H1 (cell line): ENCODE results near the gene PDZD8. TPM values are rescaled to one million over a fixed set of nuclear protein-coding genes. Genes with fewer than 3 reads are reported as not detected.

Experiments used
- CTCF ChIA-PET: fragments of 300-600 bp; sonication (Branson Sonifier 250); formaldehyde crosslinking; loops from one replicate; lab custom pipeline; 2021; ENCODE audit not compliant: partially characterized antibody; lab: Charles Lee
- POLR2A ChIA-PET: fragments of 300-600 bp; sonication (Branson Sonifier 250); formaldehyde crosslinking; loops from one replicate; lab custom pipeline; 2021; ENCODE audit warnings: inconsistent platforms; ENCODE audit not compliant: partially characterized antibody; lab: Charles Lee
- DNase-seq, 2 experiments: peaks; one replicate each; pipeline versions ENCODE4 v3.0.0 to v3.0.0-alpha.2; 2010 to 2022; ENCODE audit warnings: low spot score in 2 of 2, low read depth in 1 of 2, mixed read lengths in 1 of 2
- FAIRE-seq: peaks from 2 replicates; lab custom pipeline; 2011; peaks lifted over from hg19 to GRCh38; lab: Jason Lieb, UNC
- H2AFZ ChIP-seq: 2 replicates; pipeline ENCODE4 v1.8.1; 2012; ENCODE audit warnings: low read length, inconsistent platforms
- H2AK5ac ChIP-seq: 2 replicates; pipeline ENCODE4 v1.6.1; 2013; ENCODE audit warnings: low read depth, low read length
- H2BK120ac ChIP-seq: replicated peaks from 2 replicates; pipeline ENCODE3; 2013; ENCODE audit warnings: low read depth, low read length, inconsistent platforms
- H2BK12ac ChIP-seq: 2 replicates; pipeline ENCODE4 v1.6.1; 2013; ENCODE audit warnings: low read depth, low read length
- H2BK15ac ChIP-seq: 2 replicates; pipeline ENCODE4 v1.6.1; 2013; ENCODE audit warnings: low read length
- H2BK20ac ChIP-seq: 2 replicates; pipeline ENCODE4 v1.6.1; 2013; ENCODE audit warnings: low read length
- H2BK5ac ChIP-seq: 2 replicates; pipeline ENCODE4 v1.6.1; 2013; ENCODE audit warnings: low read depth, low read length
- H3K14ac ChIP-seq: 2 replicates; pipeline ENCODE4 v1.6.1; 2013; ENCODE audit warnings: inconsistent platforms; ENCODE audit not compliant: insufficient read length
- H3K18ac ChIP-seq: 2 replicates; pipeline ENCODE4 v1.6.1; 2013; ENCODE audit warnings: low read length; ENCODE audit errors: extremely low read depth
- H3K23ac ChIP-seq: 2 replicates; pipeline ENCODE4 v1.6.1; 2013; ENCODE audit warnings: inconsistent platforms; ENCODE audit not compliant: insufficient read length
- H3K23me2 ChIP-seq: 2 replicates; pipeline ENCODE4 v1.6.1; 2013; ENCODE audit warnings: low read depth, low read length
- H3K27ac ChIP-seq: 2 replicates; pipeline ENCODE4 v1.6.1; 2011; ENCODE audit warnings: low read depth, low read length, inconsistent platforms
- H3K27me3 ChIP-seq, 4 experiments: replicated peaks in 1 of 4; 1 replicate in 1 of 4; 2 replicates in 3 of 4; pipeline versions ENCODE4 v1.6.1 to v1.8.1; 2011 to 2013; ENCODE audit warnings: low read length in 3 of 4, mild to moderate bottlenecking in 3 of 4, inconsistent platforms in 2 of 4, mixed read lengths in 2 of 4, moderate library complexity in 1 of 4; ENCODE audit not compliant: control insufficient read depth in 3 of 4, insufficient read depth in 3 of 4; ENCODE audit errors: extremely low read depth in 1 of 4
- H3K36me3 ChIP-seq, 4 experiments: 2 replicates each; pipeline versions ENCODE4 v1.6.1 to v1.8.1; 2011 to 2013; ENCODE audit warnings: mild to moderate bottlenecking in 4 of 4, low read length in 3 of 4, moderate library complexity in 2 of 4, control low read depth in 1 of 4, inconsistent platforms in 1 of 4; ENCODE audit not compliant: insufficient read depth in 4 of 4, control insufficient read depth in 2 of 4
- H3K4ac ChIP-seq: replicated peaks from 2 replicates; pipeline ENCODE3; 2013; ENCODE audit warnings: low read length, low read depth, mixed read lengths, inconsistent platforms; ENCODE audit not compliant: insufficient read length
- H3K4me1 ChIP-seq, 4 experiments: replicated peaks in 1 of 4; 1 replicate in 1 of 4; 2 replicates in 3 of 4; pipeline versions ENCODE4 v1.6.1 to v1.8.1; 2011 to 2013; ENCODE audit warnings: low read length in 3 of 4, inconsistent platforms in 2 of 4, mixed read lengths in 1 of 4; ENCODE audit not compliant: insufficient read depth in 4 of 4, control insufficient read depth in 3 of 4
- H3K4me2 ChIP-seq, 2 experiments: 2 replicates each; pipeline versions ENCODE4 v1.6.1 to v1.8.1; 2011 to 2013; ENCODE audit warnings: low read depth in 2 of 2, low read length in 2 of 2, control low read depth in 1 of 2, inconsistent platforms in 1 of 2, mild to moderate bottlenecking in 1 of 2; ENCODE audit not compliant: insufficient read depth in 1 of 2
- H3K4me3 ChIP-seq, 4 experiments: fragments of 200-600, 300-600 bp in 1 of 4; sonication (generic), shearing (Covaris generic), sonication (Bioruptor Twin) in 1 of 4; 2 replicates each; pipeline versions ENCODE4 v1.5.1 to v1.8.1; 2011 to 2016; ENCODE audit warnings: low read length in 4 of 4, low read depth in 3 of 4, control low read depth in 2 of 4, inconsistent platforms in 2 of 4, mild to moderate bottlenecking in 2 of 4, mixed read lengths in 1 of 4, moderate library complexity in 1 of 4; ENCODE audit not compliant: insufficient read depth in 2 of 4; ENCODE audit errors: extremely low read depth in 1 of 4
- H3K56ac ChIP-seq: replicated peaks from 2 replicates; pipeline ENCODE3; 2013; ENCODE audit warnings: low read depth, mild to moderate bottlenecking, mixed read lengths, low read length, inconsistent platforms; ENCODE audit not compliant: insufficient read length
- H3K79me1 ChIP-seq: 2 replicates; pipeline ENCODE4 v1.6.1; 2013; ENCODE audit warnings: low read depth, low read length, control low read depth
- H3K79me2 ChIP-seq, 2 experiments: 2 replicates each; pipeline versions ENCODE4 v1.6.1 to v1.8.1; 2012 to 2013; ENCODE audit warnings: low read length in 2 of 2, mild to moderate bottlenecking in 2 of 2, inconsistent platforms in 1 of 2; ENCODE audit not compliant: insufficient read depth in 2 of 2, control insufficient read depth in 1 of 2
- H3K9ac ChIP-seq, 4 experiments: replicated peaks in 1 of 4; 1 replicate in 1 of 4; 2 replicates in 3 of 4; pipeline versions ENCODE4 v1.6.1 to v1.8.1; 2011 to 2013; ENCODE audit warnings: low read depth in 3 of 4, low read length in 3 of 4, control low read depth in 2 of 4, mild to moderate bottlenecking in 2 of 4, moderate library complexity in 2 of 4, inconsistent platforms in 1 of 4; ENCODE audit errors: extremely low read depth in 1 of 4
- H3K9me3 ChIP-seq, 2 experiments: 2 replicates each; pipeline versions ENCODE4 v1.6.1 to v1.8.1; 2012 to 2013; ENCODE audit warnings: mild to moderate bottlenecking in 2 of 2, moderate library complexity in 2 of 2, control low read depth in 1 of 2, inconsistent platforms in 1 of 2, low read depth in 1 of 2, low read length in 1 of 2, mixed read lengths in 1 of 2; ENCODE audit not compliant: insufficient read depth in 2 of 2
- H4K20me1 ChIP-seq, 2 experiments: replicated peaks in 1 of 2; 2 replicates each; pipeline versions ENCODE3 to v1.8.1; 2011 to 2013; ENCODE audit warnings: inconsistent platforms in 2 of 2, low read length in 2 of 2, mild to moderate bottlenecking in 1 of 2; ENCODE audit not compliant: insufficient read depth in 2 of 2, control insufficient read depth in 1 of 2
- H4K5ac ChIP-seq: 2 replicates; pipeline ENCODE4 v1.6.1; 2013; ENCODE audit warnings: low read length, low read depth, mixed read lengths, inconsistent platforms; ENCODE audit not compliant: insufficient read length
- H4K8ac ChIP-seq: 2 replicates; pipeline ENCODE4 v1.8.0; 2013; ENCODE audit warnings: mild to moderate bottlenecking, moderate library complexity, low read length, inconsistent platforms; ENCODE audit not compliant: insufficient read depth; ENCODE audit errors: extremely low read depth
- H4K91ac ChIP-seq: replicated peaks from 2 replicates; pipeline ENCODE3; 2013; ENCODE audit warnings: low read length, mixed read lengths, inconsistent platforms; ENCODE audit not compliant: insufficient read length
- YY1 ChIP-seq: IDR thresholded peaks from 2 replicates; pipeline ENCODE4 v1.6.1; 2011; ENCODE audit warnings: low read depth, mild to moderate bottlenecking, low read length
- polyA plus RNA-seq, 7 experiments: library from polyadenylated mRNA; depleted of rRNA in 3 of 7; stranded (reverse) in 5 of 7; unstranded in 2 of 7; fragments of >200 nt in 5 of 7; fragments of 200-250 nt in 2 of 7; gene quantifications; 1 replicate in 5 of 7; 2 replicates in 1 of 7; 4 replicates in 1 of 7; pipeline versions ENCODE4 v1.2.1 to v1.2.3, GENCODE V29; 2011 to 2013; ENCODE audit warnings: missing spikeins in 2 of 7, mixed read lengths in 2 of 7
- total RNA-seq: library from RNA; stranded (reverse); fragmentation: NEBNext Ultra II Directional; extraction: Animal tissue kit (Norgen Biotek cat#: 25700); gene quantifications from 2 replicates; pipeline ENCODE4 v1.2.1, GENCODE V29; 2021

PDZD8 gene
- total and polyA plus RNA-seq, 2 of the 8 experiments (the other 6 are each of a cell fraction or from before 2014, with no cell fraction given): 10.9 to 50.1 TPM

- H3K18ac ChIP-seq: peak overlapping the region; percentile 96; the same call in 1 of the 2 replicates
- no peak overlapping the region for H3K4ac ChIP-seq
- no peak overlapping the region for H3K4me2 ChIP-seq
- H3K4me3 ChIP-seq: no peak overlapping the region
- peak overlapping the region; percentile 97 for H2BK5ac ChIP-seq
- H2AFZ ChIP-seq: no peak overlapping the region
- no peaks in the 10 kb centered on the region for H3K36me3 ChIP-seq
- H3K4me1 ChIP-seq: peaks cover 12 to 39% (median 25%) of the 10 kb centered on the region in 4 experiments
- no peak overlapping the region for H3K14ac ChIP-seq
- no peak overlapping the region; the same call in 1 of the 2 replicates for H2BK20ac ChIP-seq
- peak overlapping the region; percentile 99; the same call in 1 of the 2 replicates for H2BK12ac ChIP-seq
- peak overlapping the region; percentile 90 for H4K91ac ChIP-seq
- no peak overlapping the region for H2BK15ac ChIP-seq
- H3K23ac ChIP-seq: no peak overlapping the region
- no peak overlapping the region for H2AK5ac ChIP-seq
- H3K9ac ChIP-seq: peak overlapping the region in 1 of 4 experiments; percentile 20; a peak in 1 of 7 replicates
- no peaks in the 10 kb centered on the region for H3K27me3 ChIP-seq
- H3K79me2 ChIP-seq: peaks cover 3 to 72% of the 10 kb centered on the region in 2 experiments
- H3K23me2 ChIP-seq: no peaks in the 10 kb centered on the region
- no peak overlapping the region for H4K5ac ChIP-seq
- no peak overlapping the region for H3K56ac ChIP-seq
- no peaks in the 10 kb centered on the region for H3K9me3 ChIP-seq
- POLR2A ChIA-PET: interaction anchor here (0.7 to 1.6 kb wide), 4 partner anchors 13 to 48 kb away, joined by 3 read pairs; no protein-coding TSS in a partner anchor
- FAIRE-seq (no peak), DNase-seq (peak in 1 of 2 experiments; percentile 33)
- H4K20me1 ChIP-seq: no peaks in the 10 kb centered on the region
- H4K8ac ChIP-seq: no peak overlapping the region
- peak overlapping the region; percentile 32; the same call in 1 of the 2 replicates for H3K27ac ChIP-seq
- CTCF ChIA-PET: interaction anchor here (0.6 to 1.6 kb wide), 3 partner anchors 14 to 129 kb away, joined by 3 to 6 read pairs (median 4); no protein-coding TSS in a partner anchor
- no peaks in the 10 kb centered on the region for H3K79me1 ChIP-seq
- no peak overlapping the region for H2BK120ac ChIP-seq
- TF ChIP-seq YY1: 0 out of 2 replicates have a peak, but pooled peaks have one; percentile 24
Observed at GRCh38 chr10:117345143-117345542, 30.1 kb downstream of the PDZD8 start.
